WTC11 (cell line): ENCODE results near the gene INCENP. TPM values are rescaled to one million over a fixed set of nuclear protein-coding genes. Genes with fewer than 3 reads are reported as not detected.

Experiments used
- ATAC-seq: fragments of 200-7000 bp; cut with Tn5 transposase; 2 replicates; pipeline ENCODE4 v1.10.0; 2021; ENCODE audit warnings: mild to moderate bottlenecking, moderate library complexity
- Bru-seq: library from RNA; stranded (reverse); fragments of 400-500 nt; gene quantifications from one replicate; lab custom pipeline; 2021; lab: Mats Ljungman, UMichigan
- CTCF ChIA-PET: fragments of 300-600 bp; sonication (Branson Sonifier 250); formaldehyde crosslinking; loops from one replicate; lab custom pipeline; 2021; ENCODE audit warnings: antibody characterized with exemption; lab: Charles Lee
- POLR2A ChIA-PET: fragments of 350-600 bp; sonication (Branson Sonifier 250); formaldehyde crosslinking; loops from one replicate; lab custom pipeline; 2021; ENCODE audit warnings: antibody characterized with exemption; lab: Charles Lee
- DNase-seq: peaks from one replicate; pipeline ENCODE4 v3.0.0; 2021; ENCODE audit warnings: low spot score
- H3K27ac Mint-ChIP-seq: 2 replicates; pipeline ENCODE4 v1.8.0; 2021; ENCODE audit warnings: mixed read lengths
- H3K27me3 Mint-ChIP-seq: 2 replicates; pipeline ENCODE4 v1.8.0; 2021; ENCODE audit warnings: low read depth, mild to moderate bottlenecking, moderate library complexity, mixed read lengths
- H3K36me3 Mint-ChIP-seq: 2 replicates; pipeline ENCODE4 v1.8.0; 2021; ENCODE audit warnings: mixed read lengths
- H3K4me1 Mint-ChIP-seq: 2 replicates; pipeline ENCODE4 v1.8.0; 2022; ENCODE audit warnings: mixed read lengths
- H3K4me3 Mint-ChIP-seq: 2 replicates; pipeline ENCODE4 v1.8.0; 2021; ENCODE audit warnings: mild to moderate bottlenecking, moderate library complexity, mixed read lengths
- H3K9me3 Mint-ChIP-seq: 2 replicates; pipeline ENCODE4 v1.8.0; 2021; ENCODE audit warnings: mixed read lengths
- ATF6 ChIP-seq: sonication (generic); formaldehyde crosslinking; IDR thresholded peaks from 2 replicates; pipeline ENCODE4 v1.8.1; 2023; ENCODE audit warnings: mild to moderate bottlenecking, missing genetic modification reagents
- E2F4 ChIP-seq: sonication (generic); formaldehyde crosslinking; IDR thresholded peaks from 2 replicates; pipeline ENCODE4 v1.8.1; 2022; ENCODE audit warnings: low read depth, mild to moderate bottlenecking, moderate library complexity, missing genetic modification reagents, borderline replicate concordance
- ETV6 ChIP-seq: sonication (generic); formaldehyde crosslinking; IDR thresholded peaks from 2 replicates; pipeline ENCODE4 v1.8.1; 2022; ENCODE audit warnings: mild to moderate bottlenecking, missing genetic modification reagents
- FOXK1 ChIP-seq: sonication (generic); formaldehyde crosslinking; IDR thresholded peaks from 2 replicates; pipeline ENCODE4 v1.8.0; 2022; ENCODE audit warnings: mild to moderate bottlenecking, moderate library complexity, missing genetic modification reagents
- GABPB1 ChIP-seq: sonication (generic); formaldehyde crosslinking; IDR thresholded peaks from 2 replicates; pipeline ENCODE4 v1.8.1; 2023; ENCODE audit warnings: mild to moderate bottlenecking, missing genetic modification reagents
- IRF1 ChIP-seq: sonication (generic); formaldehyde crosslinking; IDR thresholded peaks from 2 replicates; pipeline ENCODE4 v1.8.0; 2023; ENCODE audit warnings: missing genetic modification reagents
- MAX ChIP-seq: sonication (generic); formaldehyde crosslinking; IDR thresholded peaks from 2 replicates; pipeline ENCODE4 v1.8.0; 2022; ENCODE audit warnings: mild to moderate bottlenecking, missing genetic modification reagents
- MLX ChIP-seq: sonication (generic); formaldehyde crosslinking; IDR thresholded peaks from 2 replicates; pipeline ENCODE4 v1.8.1; 2023; ENCODE audit warnings: mild to moderate bottlenecking, missing genetic modification reagents, moderate library complexity
- MYBL2 ChIP-seq: sonication (generic); formaldehyde crosslinking; IDR thresholded peaks from 2 replicates; pipeline ENCODE4 v1.8.1; 2023; ENCODE audit warnings: mild to moderate bottlenecking, moderate library complexity, missing genetic modification reagents
- NFATC4 ChIP-seq: fragments of 250-450 bp; sonication (Bioruptor Pico); IDR thresholded peaks from 2 replicates; pipeline ENCODE4 v1.9.0; 2021; ENCODE audit warnings: mild to moderate bottlenecking
- NFYB ChIP-seq: sonication (generic); formaldehyde crosslinking; conservative IDR thresholded peaks from 2 replicates; pipeline ENCODE4 v1.8.0; 2022; ENCODE audit warnings: low read depth, missing genetic modification reagents
- PRDM15 ChIP-seq: sonication (generic); formaldehyde crosslinking; IDR thresholded peaks from 2 replicates; pipeline ENCODE4 v1.8.0; 2022; ENCODE audit warnings: missing genetic modification reagents
- PREB ChIP-seq: sonication (generic); formaldehyde crosslinking; IDR thresholded peaks from 2 replicates; pipeline ENCODE4 v1.8.1; 2022; ENCODE audit warnings: mild to moderate bottlenecking, missing genetic modification reagents, moderate library complexity, borderline replicate concordance
- SOX15 ChIP-seq: fragments of 250-450 bp; sonication (Bioruptor Pico); IDR thresholded peaks from 2 replicates; pipeline ENCODE4 v1.9.0; 2021; ENCODE audit warnings: mild to moderate bottlenecking
- ZNF232 ChIP-seq: sonication (generic); formaldehyde crosslinking; IDR thresholded peaks from 2 replicates; pipeline ENCODE4 v1.8.0; 2022; ENCODE audit warnings: mild to moderate bottlenecking, missing genetic modification reagents
- ZNF263 ChIP-seq: sonication (generic); formaldehyde crosslinking; IDR thresholded peaks from 2 replicates; pipeline ENCODE4 v1.8.1; 2022; ENCODE audit warnings: low read depth, mild to moderate bottlenecking, moderate library complexity, missing genetic modification reagents
- ZNF317 ChIP-seq: sonication (generic); formaldehyde crosslinking; IDR thresholded peaks from 2 replicates; pipeline ENCODE4 v1.8.1; 2023; ENCODE audit warnings: low read depth, mild to moderate bottlenecking, moderate library complexity, missing genetic modification reagents, borderline replicate concordance
- ZNF532 ChIP-seq: fragments of 250-450 bp; sonication (Bioruptor Pico); IDR thresholded peaks from 2 replicates; pipeline ENCODE4 v1.9.0; 2021; ENCODE audit warnings: mild to moderate bottlenecking, borderline replicate concordance
- long read RNA-seq, 3 experiments: library from RNA in 1 of 3; library from capped mRNA in 1 of 3; library from polyadenylated mRNA in 1 of 3; unstranded in 2 of 3; stranded (forward) in 1 of 3; transcript quantifications; one replicate each; pipeline ENCODE4 v2.0.0, GENCODE V29; 2021
- total RNA-seq: library from RNA; stranded (reverse); gene quantifications from 3 replicates; pipeline ENCODE4 v1.2.3, GENCODE V29; 2021

INCENP gene
- total RNA-seq (125 to 158 TPM (median 126 TPM) in 3 replicates), Bru-seq, nascent RNA (percentile 76 among the genes with signal in this experiment)
- long read RNA-seq, experiment 1, partial matches to known transcripts: 1 of 13 reads
- long read RNA-seq, experiment 1, other reads (novel, unspliced or antisense): 12 of 13 reads
- long read RNA-seq, experiment 2, partial matches to known transcripts: 45 of 75 reads
- long read RNA-seq, experiment 2, other reads (novel, unspliced or antisense): 30 of 75 reads
- long read RNA-seq, experiment 3, partial matches to known transcripts: 0 of 8 reads
- long read RNA-seq, experiment 3, other reads (novel, unspliced or antisense): 8 of 8 reads

- ChIA-PET POLR2A (interaction anchor here (0.5 to 1.2 kb wide), 3 partner anchors 12 to 190 kb away, joined by 3 to 4 read pairs (median 3); no protein-coding TSS in a partner anchor), CTCF (interaction anchor here (0.7 to 2.4 kb wide), 5 partner anchors 15 to 231 kb away, joined by 3 to 15 read pairs (median 6); no protein-coding TSS in a partner anchor)
- peaks cover 7% of the 10 kb centered on the region for H3K36me3 Mint-ChIP-seq
- no peaks in the 10 kb centered on the region for H3K27me3 Mint-ChIP-seq
- peak within 1 kb of the TSS; percentile 70 for H3K27ac Mint-ChIP-seq
- peak within 1 kb of the TSS; percentile 97 for H3K4me3 Mint-ChIP-seq
- peaks cover 27% of the 10 kb centered on the region for H3K4me1 Mint-ChIP-seq
- 0 out of 2 replicates have a peak, but pooled peaks have one; percentile 19 for TF ChIP-seq ZNF232 (CRISPR knock-in tag)
- 0 out of 2 replicates have a peak, but pooled peaks have one; percentile 59 for TF ChIP-seq ETV6 (CRISPR knock-in tag)
- TF ChIP-seq ZNF263 (CRISPR knock-in tag): peak; percentile 28; the same call in 1 of the 2 replicates
- peak; percentile 80 for TF ChIP-seq NFYB (CRISPR knock-in tag)
- peak; percentile 75; the same call in 1 of the 2 replicates for TF ChIP-seq MAX (CRISPR knock-in tag)
- TF ChIP-seq E2F4 (CRISPR knock-in tag): peak; percentile 98
- TF ChIP-seq MLX (CRISPR knock-in tag): no peak
- TF ChIP-seq GABPB1 (CRISPR knock-in tag): peak; percentile 12; the same call in 1 of the 2 replicates
- no peak for TF ChIP-seq ATF6
- no peak for TF ChIP-seq NFATC4
- TF ChIP-seq MYBL2 (CRISPR knock-in tag): peak; percentile 99
- TF ChIP-seq FOXK1 (CRISPR knock-in tag): no peak
- TF ChIP-seq ZNF532 (CRISPR knock-in tag): no peak
- TF ChIP-seq, all 79 proteins: peak for 8
- H3K9me3 Mint-ChIP-seq: 0 out of 2 replicates have a peak, but pooled peaks cover 4% of the 10 kb centered on the region
- DNase-seq: peak; percentile 95
- ATAC-seq: peak; percentile 98
Measured at GRCh38 chr11:62123669-62124185, at the start of gene INCENP. TSS of gene INCENP (plus strand) at chr11:62124011. CDS start at chr11:62128162, 4,151 bp downstream.

GRCh38 chr11:62075438-62075837, 48.4 kb upstream of the INCENP start:
- TF ChIP-seq SOX15 (no peak), PREB (CRISPR knock-in tag) (no peak), PRDM15 (CRISPR knock-in tag) (peak; percentile 68), ZNF317 (CRISPR knock-in tag) (no peak), IRF1 (CRISPR knock-in tag) (no peak)
- H3K9me3 Mint-ChIP-seq: no peaks in the 10 kb centered on the region
- no peaks in the 10 kb centered on the region for H3K36me3 Mint-ChIP-seq
- ATAC-seq: no peak
- no peak overlapping the region for H3K27ac Mint-ChIP-seq
- DNase-seq: no peak
- POLR2A ChIA-PET: interaction anchor here (0.6 kb wide), 1 partner anchor 11 kb away, joined by 5 read pairs; no protein-coding TSS in a partner anchor
- H3K4me1 Mint-ChIP-seq: no peaks in the 10 kb centered on the region
- CTCF ChIA-PET: interaction anchor here (0.8 kb wide), 1 partner anchor 33 kb away, joined by 3 read pairs; no protein-coding TSS in a partner anchor
- no peaks in the 10 kb centered on the region; the same call in 1 of the 2 replicates for H3K27me3 Mint-ChIP-seq
- no peak overlapping the region for H3K4me3 Mint-ChIP-seq
